K562 (cell line): ENCODE measurements around the gene TMEM245. TPM values are rescaled to one million over a fixed set of nuclear protein-coding genes. Genes with fewer than 3 reads are reported as not detected.

Experiments
- ARID3A ChIP-seq: IDR thresholded peaks from 2 replicates; pipeline ENCODE4 v1.6.1; 2012; ENCODE audit warnings: low read depth, low read length, improper control_type of control experiment, borderline replicate concordance
- CREBBP ChIP-seq: IDR thresholded peaks from one replicate; pipeline ENCODE4 v1.6.1; 2012; ENCODE audit warnings: low read depth, mild to moderate bottlenecking, control low read depth, inconsistent platforms, low read length
- FIP1L1 ChIP-seq: fragments of 200-400 bp; formaldehyde crosslinking; IDR thresholded peaks from 2 replicates; pipeline ENCODE4 v1.6.1; 2018; ENCODE audit warnings: mild to moderate bottlenecking, low read depth, low read length; ENCODE audit not compliant: poor library complexity, severe bottlenecking
- HCFC1 ChIP-seq: IDR thresholded peaks from 2 replicates; pipeline ENCODE4 v1.6.1; 2012; ENCODE audit warnings: low read depth, low read length, improper control_type of control experiment
- HDGF ChIP-seq: fragments of 450-650 bp; IDR thresholded peaks from 2 replicates; pipeline ENCODE4 v1.6.1; 2016
- JUND ChIP-seq, 2 experiments: IDR thresholded peaks; 2 replicates in 1 of 2; 3 replicates in 1 of 2; pipeline ENCODE4 v1.6.1; 2011; ENCODE audit warnings: borderline replicate concordance in 2 of 2, low read depth in 2 of 2, low read length in 2 of 2, improper control_type of control experiment in 1 of 2, missing biosample characterization in 1 of 2, missing genetic modification characterization in 1 of 2, missing genetic modification reagents in 1 of 2
- KDM4B ChIP-seq, 2 experiments: fragments of 450-650 bp in 1 of 2; sonication (generic) in 1 of 2; IDR thresholded peaks; 2 replicates each; pipeline ENCODE4 v1.6.1; 2016 to 2017; ENCODE audit warnings: borderline replicate concordance in 2 of 2, antibody characterized with exemption in 1 of 2, low read depth in 1 of 2, mild to moderate bottlenecking in 1 of 2
- MED1 ChIP-seq: sonication (generic); formaldehyde crosslinking; IDR thresholded peaks from 2 replicates; pipeline ENCODE4 v1.8.1; 2023; ENCODE audit warnings: missing genetic modification reagents, borderline replicate concordance
- MYC ChIP-seq, 2 experiments: fragments of 250-450 bp in 1 of 2; sonication (Bioruptor Pico) in 1 of 2; IDR thresholded peaks; 2 replicates each; pipeline versions ENCODE4 v1.5.1 to v1.6.1; 2012 to 2021; ENCODE audit warnings: low read depth in 2 of 2, borderline replicate concordance in 1 of 2, improper control_type of control experiment in 1 of 2, low read length in 1 of 2, mild to moderate bottlenecking in 1 of 2, moderate library complexity in 1 of 2
- POLR3G ChIP-seq: IDR thresholded peaks from 2 replicates; pipeline ENCODE4 v1.6.1; 2011; ENCODE audit not compliant: insufficient read length, insufficient replicate concordance; ENCODE audit errors: extremely low read depth
- ZNF561 ChIP-seq: fragments of 450-650 bp; formaldehyde crosslinking; conservative IDR thresholded peaks from 2 replicates; pipeline ENCODE4 v1.4.0; 2020; ENCODE audit warnings: mild to moderate bottlenecking, moderate library complexity
- ZNF740 ChIP-seq, 3 experiments: fragments of 200-800 bp in 1 of 3; sonication (Bioruptor generic) in 1 of 3; sonication (generic) in 1 of 3; formaldehyde crosslinking in 1 of 3; IDR thresholded peaks; 2 replicates each; pipeline versions ENCODE4 v1.6.1 to v1.8.0; 2016 to 2022; ENCODE audit warnings: mild to moderate bottlenecking in 2 of 3, missing compliant biosample characterization in 2 of 3, missing genetic modification characterization in 2 of 3, missing genetic modification reagents in 1 of 3
- ZNF76 ChIP-seq: fragments of 250-450 bp; sonication (Bioruptor Pico); IDR thresholded peaks from 2 replicates; pipeline ENCODE4 v1.4.0; 2020; ENCODE audit warnings: mild to moderate bottlenecking, moderate library complexity, borderline replicate concordance
- ZNF766 ChIP-seq: fragments of 200-800 bp; sonication (Bioruptor generic); conservative IDR thresholded peaks from 2 replicates; pipeline ENCODE4 v1.6.1; 2016; ENCODE audit warnings: missing genetic modification characterization, missing compliant biosample characterization
- polyA plus RNA-seq, 8 experiments: library from polyadenylated mRNA; depleted of rRNA in 4 of 8; stranded (reverse) in 5 of 8; unstranded in 3 of 8; fragments of >200 nt; fragmentation: Nextera tagmentation in 2 of 8; fragmentation: Illumina TruSeq in 1 of 8; extraction: Ambion mirVana in 2 of 8; extraction: Trizol in 1 of 8; gene quantifications; 2 replicates each; pipeline versions ENCODE4 v1.2.1 to v1.2.3, GENCODE V29; 2011 to 2014; ENCODE audit warnings: inconsistent platforms in 1 of 8, missing spikeins in 1 of 8
- total RNA-seq, 7 experiments: library from RNA; depleted of rRNA in 6 of 7; stranded (reverse); fragments of >200 nt in 6 of 7; fragmentation: Illumina TruSeq in 2 of 7; extraction: Trizol in 2 of 7; gene quantifications; 2 replicates each; pipeline versions ENCODE4 v1.2.1 to v1.2.3, GENCODE V29; 2011 to 2021; ENCODE audit warnings: low replicate concordance in 1 of 7
- TF ChIP-seq, protein P1 (sequence below), 2 experiments: fragments of 450-650 bp; IDR thresholded peaks; 2 replicates each; pipeline ENCODE4 v1.6.1; 2018; ENCODE audit warnings: mild to moderate bottlenecking in 2 of 2, low read depth in 1 of 2; ENCODE audit not compliant: partially characterized antibody in 2 of 2
- TF ChIP-seq, protein P2 (sequence below): sonication (generic); IDR thresholded peaks from 2 replicates; pipeline ENCODE4 v1.6.1; 2016

Gene TMEM245
- total and polyA plus RNA-seq, 9 of the 15 experiments (the other 6 are each of a cell fraction or from before 2014, with no cell fraction given): 8.5 to 43.2 (median 24.3) TPM

DNA sequence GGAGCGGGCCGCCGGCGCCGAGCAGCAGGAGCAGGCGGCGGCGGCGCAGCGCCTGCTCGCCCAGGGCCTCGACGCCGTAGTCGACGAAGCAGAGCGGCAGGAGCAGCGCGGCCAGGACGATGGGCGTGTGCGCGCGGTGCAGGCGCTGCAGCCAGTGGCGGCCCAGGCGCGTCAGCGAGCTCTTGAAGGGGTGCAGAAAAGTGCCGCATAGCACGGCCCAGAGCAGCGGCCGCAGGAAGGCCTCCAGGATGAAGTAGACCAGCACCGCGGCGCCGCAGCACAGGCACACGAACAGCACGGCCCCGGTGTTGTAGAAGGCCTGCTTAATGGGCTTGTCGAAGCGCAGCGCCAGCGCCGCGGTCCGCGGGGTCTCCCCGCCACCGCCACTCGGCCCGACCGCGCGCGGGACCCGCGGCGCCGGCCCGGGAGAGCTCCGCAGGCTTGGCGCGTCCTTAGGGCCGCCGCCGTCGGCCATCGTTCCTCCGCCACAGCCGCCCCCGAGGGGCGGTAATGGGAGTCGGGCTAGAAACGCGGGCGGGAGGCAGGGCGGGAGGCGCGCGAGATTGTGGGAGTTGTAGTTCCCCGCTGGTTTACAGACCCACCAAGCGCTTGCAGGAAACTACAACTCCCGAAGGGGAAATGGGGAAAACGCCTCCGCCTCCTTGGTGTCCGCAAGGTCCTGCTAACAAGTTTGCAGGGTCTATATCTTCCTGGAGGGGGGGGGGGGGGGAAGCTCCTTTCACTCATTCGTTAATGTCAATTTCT, at the start of gene TMEM245 (continued):
- TF ChIP-seq JUND (IDR thresholded peaks at IDR 0.05; ENCODE audit: borderline replicate concordance, low read depth, low read length): peak; percentile 69
- TF ChIP-seq JUND (tag; IDR thresholded peaks at IDR 0.05; ENCODE audit: borderline replicate concordance, low read depth, low read length): no peak
- no peak for TF ChIP-seq POLR3G
- peak; percentile 64 for TF ChIP-seq FIP1L1
- TF ChIP-seq ZNF76 (CRISPR knock-in tag): peak; percentile 58; the same call in 1 of the 2 replicates
- TF ChIP-seq MYC (IDR thresholded peaks at IDR 0.05; ENCODE audit: low read depth, low read length): peak; percentile 53
- TF ChIP-seq MYC (CRISPR knock-in tag; IDR thresholded peaks at IDR 0.05; ENCODE audit: borderline replicate concordance, low read depth): no peak
- no peak for TF ChIP-seq ZNF561 (CRISPR knock-in tag)
- no peak for TF ChIP-seq ARID3A
- peak; percentile 95 for TF ChIP-seq HCFC1
- TF ChIP-seq MED1: no peak
- TF ChIP-seq ZNF766 (CRISPR knock-in tag): peak; percentile 90
- TF ChIP-seq, protein P1, sequence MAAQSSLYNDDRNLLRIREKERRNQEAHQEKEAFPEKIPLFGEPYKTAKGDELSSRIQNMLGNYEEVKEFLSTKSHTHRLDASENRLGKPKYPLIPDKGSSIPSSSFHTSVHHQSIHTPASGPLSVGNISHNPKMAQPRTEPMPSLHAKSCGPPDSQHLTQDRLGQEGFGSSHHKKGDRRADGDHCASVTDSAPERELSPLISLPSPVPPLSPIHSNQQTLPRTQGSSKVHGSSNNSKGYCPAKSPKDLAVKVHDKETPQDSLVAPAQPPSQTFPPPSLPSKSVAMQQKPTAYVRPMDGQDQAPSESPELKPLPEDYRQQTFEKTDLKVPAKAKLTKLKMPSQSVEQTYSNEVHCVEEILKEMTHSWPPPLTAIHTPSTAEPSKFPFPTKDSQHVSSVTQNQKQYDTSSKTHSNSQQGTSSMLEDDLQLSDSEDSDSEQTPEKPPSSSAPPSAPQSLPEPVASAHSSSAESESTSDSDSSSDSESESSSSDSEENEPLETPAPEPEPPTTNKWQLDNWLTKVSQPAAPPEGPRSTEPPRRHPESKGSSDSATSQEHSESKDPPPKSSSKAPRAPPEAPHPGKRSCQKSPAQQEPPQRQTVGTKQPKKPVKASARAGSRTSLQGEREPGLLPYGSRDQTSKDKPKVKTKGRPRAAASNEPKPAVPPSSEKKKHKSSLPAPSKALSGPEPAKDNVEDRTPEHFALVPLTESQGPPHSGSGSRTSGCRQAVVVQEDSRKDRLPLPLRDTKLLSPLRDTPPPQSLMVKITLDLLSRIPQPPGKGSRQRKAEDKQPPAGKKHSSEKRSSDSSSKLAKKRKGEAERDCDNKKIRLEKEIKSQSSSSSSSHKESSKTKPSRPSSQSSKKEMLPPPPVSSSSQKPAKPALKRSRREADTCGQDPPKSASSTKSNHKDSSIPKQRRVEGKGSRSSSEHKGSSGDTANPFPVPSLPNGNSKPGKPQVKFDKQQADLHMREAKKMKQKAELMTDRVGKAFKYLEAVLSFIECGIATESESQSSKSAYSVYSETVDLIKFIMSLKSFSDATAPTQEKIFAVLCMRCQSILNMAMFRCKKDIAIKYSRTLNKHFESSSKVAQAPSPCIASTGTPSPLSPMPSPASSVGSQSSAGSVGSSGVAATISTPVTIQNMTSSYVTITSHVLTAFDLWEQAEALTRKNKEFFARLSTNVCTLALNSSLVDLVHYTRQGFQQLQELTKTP (IDR thresholded peaks at IDR 0.05; ENCODE audit: low read depth in 1 of 2, partially characterized antibody in 2 of 2): peak; percentile 71 to 98
- TF ChIP-seq CREBBP: no peak
- 0 out of 4 replicates have a peak, but pooled peaks of 1 of the 2 experiments have one; percentile 26 for TF ChIP-seq KDM4B (IDR thresholded peaks at IDR 0.05; ENCODE audit: borderline replicate concordance in 2 of 2, low read depth in 1 of 2)
- TF ChIP-seq, protein P2, sequence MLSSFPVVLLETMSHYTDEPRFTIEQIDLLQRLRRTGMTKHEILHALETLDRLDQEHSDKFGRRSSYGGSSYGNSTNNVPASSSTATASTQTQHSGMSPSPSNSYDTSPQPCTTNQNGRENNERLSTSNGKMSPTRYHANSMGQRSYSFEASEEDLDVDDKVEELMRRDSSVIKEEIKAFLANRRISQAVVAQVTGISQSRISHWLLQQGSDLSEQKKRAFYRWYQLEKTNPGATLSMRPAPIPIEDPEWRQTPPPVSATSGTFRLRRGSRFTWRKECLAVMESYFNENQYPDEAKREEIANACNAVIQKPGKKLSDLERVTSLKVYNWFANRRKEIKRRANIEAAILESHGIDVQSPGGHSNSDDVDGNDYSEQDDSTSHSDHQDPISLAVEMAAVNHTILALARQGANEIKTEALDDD: no peak
- no peak for TF ChIP-seq HDGF
- TF ChIP-seq ZNF740 (CRISPR knock-in tag; IDR thresholded peaks at IDR 0.05): peak; percentile 20; the same call in 1 of the 2 replicates
- TF ChIP-seq ZNF740 (tag; IDR thresholded peaks at IDR 0.05): no peak
